H1 (cell line): ENCODE results near the gene IL36B.

Experiments
- CBX8 ChIP-seq: fragments of 300-800, 300-1000 bp; sonication (generic); IDR thresholded peaks from 2 replicates; pipeline ENCODE4 v1.7.1; 2016; ENCODE audit warnings: low read depth, low read length, borderline replicate concordance
- EP300 ChIP-seq, 2 experiments: IDR thresholded peaks; 1 replicate in 1 of 2; 2 replicates in 1 of 2; pipeline ENCODE4 v1.6.1; 2011 to 2012; ENCODE audit warnings: low read depth in 2 of 2, low read length in 2 of 2, mild to moderate bottlenecking in 2 of 2, borderline replicate concordance in 1 of 2, inconsistent platforms in 1 of 2, moderate library complexity in 1 of 2
- EZH2 ChIP-seq: fragments of 200-600 bp; sonication (generic); IDR thresholded peaks from 2 replicates; pipeline ENCODE4 v1.7.1; 2012; ENCODE audit warnings: low read depth, mild to moderate bottlenecking, moderate library complexity, low read length, inconsistent platforms; ENCODE audit not compliant: severe bottlenecking
- POLR2A ChIP-seq, 2 experiments: IDR thresholded peaks; 1 replicate in 1 of 2; 2 replicates in 1 of 2; pipeline ENCODE4 v1.6.1; 2011; ENCODE audit warnings: low read depth in 2 of 2, low read length in 2 of 2, mild to moderate bottlenecking in 2 of 2; ENCODE audit errors: control extremely low read depth in 1 of 2
- RAD21 ChIP-seq, 2 experiments: IDR thresholded peaks in 1 of 2; conservative IDR thresholded peaks in 1 of 2; 2 replicates each; pipeline ENCODE4 v1.6.1; 2011; ENCODE audit warnings: low read depth in 2 of 2, low read length in 2 of 2, improper control_type of control experiment in 1 of 2, inconsistent platforms in 1 of 2, mild to moderate bottlenecking in 1 of 2, moderate library complexity in 1 of 2
- SP1 ChIP-seq: IDR thresholded peaks from 2 replicates; pipeline ENCODE4 v1.6.1; 2011; ENCODE audit warnings: low read depth, low read length
- SRF ChIP-seq: IDR thresholded peaks from 2 replicates; pipeline ENCODE4 v1.6.1; 2011; ENCODE audit warnings: mild to moderate bottlenecking, low read depth, low read length, moderate library complexity
- ZNF274 ChIP-seq: IDR thresholded peaks from 2 replicates; pipeline ENCODE4 v1.7.0; 2012; ENCODE audit warnings: low read length, borderline replicate concordance; ENCODE audit errors: extremely low read depth
- TF ChIP-seq, protein P1 (sequence below), 3 experiments: IDR thresholded peaks; 1 replicate in 2 of 3; 2 replicates in 1 of 3; pipeline versions ENCODE4 v1.5.1 to v1.6.1; 2011; ENCODE audit warnings: low read length in 3 of 3, mild to moderate bottlenecking in 3 of 3, inconsistent platforms in 2 of 3, low read depth in 1 of 3, moderate library complexity in 1 of 3; ENCODE audit not compliant: insufficient read depth in 1 of 3; ENCODE audit errors: control extremely low read depth in 1 of 3

GRCh38 chr2:113053666-113054065 is 999 bp upstream of the IL36B start:
- TF ChIP-seq EP300 (IDR thresholded peaks at IDR 0.05; ENCODE audit: borderline replicate concordance in 1 of 2, low read depth in 2 of 2, low read length in 2 of 2) (no peak), EZH2 (no peak), SRF (no peak), ZNF274 (no peak), RAD21 (IDR thresholded peaks at IDR 0.05 in 1 of 2, conservative IDR thresholded peaks at IDR 0.05 in 1 of 2; ENCODE audit: low read depth in 2 of 2, low read length in 2 of 2) (no peak), SP1 (no peak), POLR2A (IDR thresholded peaks at IDR 0.05; ENCODE audit: control extremely low read depth in 1 of 2, low read depth in 2 of 2, low read length in 2 of 2) (no peak), CBX8 (no peak)
- TF ChIP-seq, protein P1, sequence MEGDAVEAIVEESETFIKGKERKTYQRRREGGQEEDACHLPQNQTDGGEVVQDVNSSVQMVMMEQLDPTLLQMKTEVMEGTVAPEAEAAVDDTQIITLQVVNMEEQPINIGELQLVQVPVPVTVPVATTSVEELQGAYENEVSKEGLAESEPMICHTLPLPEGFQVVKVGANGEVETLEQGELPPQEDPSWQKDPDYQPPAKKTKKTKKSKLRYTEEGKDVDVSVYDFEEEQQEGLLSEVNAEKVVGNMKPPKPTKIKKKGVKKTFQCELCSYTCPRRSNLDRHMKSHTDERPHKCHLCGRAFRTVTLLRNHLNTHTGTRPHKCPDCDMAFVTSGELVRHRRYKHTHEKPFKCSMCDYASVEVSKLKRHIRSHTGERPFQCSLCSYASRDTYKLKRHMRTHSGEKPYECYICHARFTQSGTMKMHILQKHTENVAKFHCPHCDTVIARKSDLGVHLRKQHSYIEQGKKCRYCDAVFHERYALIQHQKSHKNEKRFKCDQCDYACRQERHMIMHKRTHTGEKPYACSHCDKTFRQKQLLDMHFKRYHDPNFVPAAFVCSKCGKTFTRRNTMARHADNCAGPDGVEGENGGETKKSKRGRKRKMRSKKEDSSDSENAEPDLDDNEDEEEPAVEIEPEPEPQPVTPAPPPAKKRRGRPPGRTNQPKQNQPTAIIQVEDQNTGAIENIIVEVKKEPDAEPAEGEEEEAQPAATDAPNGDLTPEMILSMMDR (IDR thresholded peaks at IDR 0.05; ENCODE audit: control extremely low read depth in 1 of 3, insufficient read depth in 1 of 3, low read depth in 1 of 3, low read length in 3 of 3), result no peak
